Measurements from ENCODE around the gene NEK6.

The NEK6 gene

GRCh38 chr9:124388275-124389048 is 130.7 kb downstream of the NEK6 start:
- DNase-seq: no peak

DNA sequence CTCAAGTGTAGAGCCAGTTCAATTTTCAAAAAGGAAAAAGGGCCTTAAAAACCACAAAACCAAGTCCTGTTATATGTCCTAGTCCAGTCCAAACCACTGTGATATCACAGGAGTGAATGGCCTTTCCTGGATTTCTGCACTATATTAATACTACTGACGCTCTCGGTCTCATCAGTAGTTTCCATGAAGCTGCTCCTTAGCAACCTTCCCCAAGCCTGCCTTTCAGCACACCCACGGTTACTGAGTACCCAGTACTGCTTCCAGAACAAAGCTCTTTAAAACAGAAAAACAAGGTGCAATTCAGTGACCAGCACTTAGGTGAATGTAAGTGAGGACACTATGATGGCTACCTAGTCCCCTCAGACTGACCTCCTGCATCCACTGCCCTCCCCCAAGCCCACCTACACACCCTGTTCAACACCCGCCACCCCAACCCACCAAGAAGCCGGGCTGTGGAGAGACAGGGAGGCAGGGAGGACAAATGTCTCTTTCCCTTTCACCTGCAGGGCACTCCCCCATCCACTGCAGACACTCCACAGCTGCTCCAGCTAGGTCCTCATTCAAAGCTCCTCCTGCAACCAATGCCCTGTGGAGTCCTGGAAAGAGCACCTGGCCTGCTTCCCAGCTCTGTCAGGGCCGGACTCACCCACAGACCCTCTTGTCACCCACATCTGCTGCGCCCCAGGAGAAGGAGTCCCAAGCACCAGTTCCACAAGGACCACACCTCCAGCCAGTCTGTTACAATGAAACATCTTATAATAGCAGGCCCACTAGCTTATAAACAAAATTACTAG is 131.6 kb downstream of the NEK6 start:
- DNase-seq: peak; percentile 55 to 66

DNA sequence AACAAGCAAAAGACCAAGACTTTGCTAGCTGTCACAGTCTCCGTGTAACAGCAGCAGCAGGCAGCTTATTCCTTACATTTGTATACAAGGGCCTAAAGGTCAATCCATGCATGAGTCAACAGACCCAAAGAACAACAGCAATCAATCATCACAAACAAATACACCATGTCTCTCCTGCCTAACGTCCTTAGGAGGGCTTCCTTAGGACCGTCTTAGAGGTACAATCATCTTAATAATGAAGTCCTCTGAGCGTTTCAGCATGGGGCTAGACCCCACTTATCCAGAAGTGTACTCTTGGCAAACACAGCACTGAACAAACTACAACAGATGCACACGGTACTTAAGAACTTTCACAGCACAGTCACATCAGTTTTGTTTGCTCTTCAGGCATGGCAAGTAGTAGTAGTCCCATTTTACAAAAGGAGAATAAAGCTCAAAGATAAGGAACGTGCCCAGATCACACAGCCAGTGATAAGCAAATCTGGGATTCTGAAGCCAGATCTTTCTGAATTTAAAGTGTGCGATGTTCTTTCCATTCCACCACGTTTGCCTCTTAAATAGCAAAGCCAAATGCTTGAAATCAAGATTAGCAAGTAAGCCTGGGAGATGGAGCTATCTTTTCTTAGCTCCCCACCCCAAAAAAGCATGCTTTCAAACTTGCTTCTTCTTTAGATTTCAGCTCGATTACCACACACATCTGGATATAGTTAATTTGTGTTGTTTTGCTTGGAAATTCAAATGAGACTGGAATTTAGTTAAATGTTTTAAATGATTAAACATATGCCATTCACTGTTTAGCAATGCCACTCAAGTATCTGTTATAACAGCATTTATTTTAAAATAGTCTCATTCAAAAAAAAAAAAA is 133.3 kb downstream of the NEK6 start:
- DNase-seq: peak; percentile 40 to 43

DNA sequence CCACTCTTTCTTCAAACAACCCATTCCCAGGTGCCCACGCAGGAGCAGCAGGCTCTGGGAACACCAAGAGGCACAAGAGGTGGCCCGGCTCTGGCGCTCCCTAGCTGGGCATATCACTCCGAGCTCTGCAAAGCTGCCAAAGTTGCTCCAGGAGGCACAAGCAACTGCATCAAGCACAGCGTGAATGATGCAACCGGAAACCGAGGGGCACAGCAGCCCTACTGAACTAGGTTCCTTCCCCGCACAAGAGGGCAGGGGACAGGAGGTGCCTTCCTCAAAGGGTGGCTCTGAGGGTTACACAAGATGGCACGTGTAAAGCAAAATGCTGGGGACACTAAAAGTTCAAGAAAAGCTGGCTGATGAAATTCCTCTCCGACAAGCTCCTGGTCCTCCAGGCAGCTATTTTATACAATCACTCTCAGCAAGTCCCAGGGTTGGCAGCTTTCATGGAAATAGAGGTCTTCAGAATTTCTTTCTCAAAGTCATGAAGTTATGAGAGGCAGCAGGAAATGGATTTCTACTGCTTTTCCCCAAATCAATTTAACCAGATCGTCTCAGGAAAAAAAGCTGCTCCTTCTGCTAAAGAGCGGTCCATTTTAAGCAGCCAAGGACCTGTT is 134.6 kb downstream of the NEK6 start:
- no peak for DNase-seq

DNA sequence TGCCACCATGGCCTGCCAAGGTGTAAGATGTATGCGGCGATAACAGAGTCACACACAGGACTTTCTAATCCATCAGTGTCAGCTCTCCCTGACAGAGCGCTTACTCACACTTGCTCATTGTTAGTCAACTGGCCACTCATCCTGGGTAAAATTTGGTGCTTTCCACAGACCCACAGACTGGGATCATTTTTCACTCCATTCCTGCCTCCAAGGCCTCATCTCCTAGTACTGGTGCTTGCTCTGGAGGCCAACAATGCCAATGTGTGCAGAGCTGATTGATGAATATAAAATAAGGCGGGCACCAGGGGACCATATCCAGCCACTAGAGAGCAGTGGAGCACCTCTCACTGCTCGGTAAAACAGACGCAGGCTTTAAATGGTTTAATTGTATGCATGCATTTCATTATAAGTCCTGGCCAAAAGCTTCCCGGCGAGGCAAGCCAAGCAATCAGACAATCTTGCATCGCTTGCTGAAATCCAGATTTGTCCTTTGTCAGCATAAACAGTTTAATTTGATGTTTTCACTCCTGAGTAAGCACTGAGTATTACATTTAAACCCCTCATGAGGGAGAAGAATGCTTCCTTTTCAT is 135.2 kb downstream of the NEK6 start:
- DNase-seq: no peak

- DNase-seq: no peak
These were observed 136.4 kb downstream of the NEK6 start for GRCh38 chr9:124394167-124394566.

- no peak for DNase-seq
These were observed 136.8 kb downstream of the NEK6 start for GRCh38 chr9:124394596-124394995.

DNA sequence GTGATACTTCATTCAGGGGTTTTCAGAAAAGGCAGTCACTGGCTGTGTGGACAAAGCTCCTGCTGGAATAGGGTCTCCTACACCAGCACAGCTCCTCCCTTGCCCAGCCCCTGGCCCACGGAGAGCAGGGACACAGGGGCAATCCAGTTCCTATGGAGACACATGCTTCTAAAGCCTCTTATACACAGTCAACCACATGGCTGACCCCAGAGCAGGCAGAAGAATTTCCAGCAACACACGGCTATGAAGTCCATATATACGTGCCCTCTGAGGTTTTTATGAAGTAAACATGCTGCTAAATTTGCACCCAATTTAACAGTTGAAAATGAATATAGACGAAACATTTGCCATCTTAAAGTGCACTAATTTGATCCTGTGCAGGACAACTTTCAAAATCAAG is 138.1 kb downstream of the NEK6 start:
- DNase-seq: no peak

- no peak for DNase-seq
These were observed 140.6 kb downstream of the NEK6 start for GRCh38 chr9:124398191-124398935.

DNA sequence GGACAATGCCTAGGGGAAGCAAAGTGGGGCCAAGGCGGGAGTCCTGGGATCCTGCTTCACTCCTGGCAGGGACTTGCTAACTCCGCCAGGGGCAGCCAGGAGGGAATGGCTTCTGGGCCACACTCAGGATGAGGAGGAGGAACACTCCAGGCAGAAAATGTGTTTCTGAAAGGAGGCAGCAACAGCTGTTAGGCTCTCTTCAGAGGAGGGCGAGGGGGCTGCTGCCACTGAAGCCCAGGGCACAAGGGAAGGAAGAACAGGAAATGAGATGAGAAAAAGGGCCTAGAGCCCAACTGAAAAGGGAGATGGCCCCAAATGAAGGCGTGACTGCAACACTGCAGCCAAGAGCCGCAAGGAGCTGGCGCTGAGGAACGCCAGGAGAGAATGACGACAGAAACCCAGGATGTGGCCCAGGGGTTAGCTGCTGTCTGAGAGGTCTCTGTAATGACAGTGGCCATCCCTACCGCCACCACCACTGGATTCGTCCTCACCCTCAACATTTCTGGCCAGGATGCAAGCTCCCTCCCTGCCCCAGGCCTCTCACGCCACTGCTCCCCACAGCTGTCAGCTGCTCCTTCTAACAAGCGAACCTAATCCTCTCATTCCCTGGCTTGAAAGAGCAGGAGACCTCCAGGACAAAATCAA is 141.7 kb downstream of the NEK6 start:
- no peak for DNase-seq

- no peak for DNase-seq
These were observed 142.5 kb downstream of the NEK6 start for GRCh38 chr9:124399968-124400940.
